Endodermal cell (in vitro differentiated cells): ENCODE results near the gene GIMAP5. TPM values are rescaled to one million over a fixed set of nuclear protein-coding genes. Genes with fewer than 3 reads are reported as not detected.

Experiments used
- DNase-seq: peaks from one replicate; pipeline ENCODE4 v3.0.0-alpha.2; 2017
- H3K27ac ChIP-seq: 2 replicates; pipeline ENCODE4 v1.5.1; 2013; ENCODE audit warnings: mild to moderate bottlenecking, low read depth, low read length, moderate library complexity
- H3K27me3 ChIP-seq: 2 replicates; pipeline ENCODE4 v1.6.1; 2013; ENCODE audit warnings: mild to moderate bottlenecking, low read length, moderate library complexity; ENCODE audit not compliant: insufficient read depth, control insufficient read depth, poor library complexity, severe bottlenecking
- H3K36me3 ChIP-seq: 2 replicates; pipeline ENCODE4 v1.7.0; 2013; ENCODE audit warnings: mild to moderate bottlenecking, low read length, moderate library complexity; ENCODE audit not compliant: control insufficient read depth, insufficient read depth
- H3K4me1 ChIP-seq: one replicate; pipeline ENCODE4 v1.7.0; 2013; ENCODE audit warnings: low read length; ENCODE audit not compliant: control insufficient read depth, insufficient read depth
- H3K4me3 ChIP-seq: 2 replicates; pipeline ENCODE4 v1.5.1; 2013; ENCODE audit warnings: mild to moderate bottlenecking, low read length, moderate library complexity
- H3K9ac ChIP-seq: 2 replicates; pipeline ENCODE4 v1.6.1; 2013; ENCODE audit warnings: mild to moderate bottlenecking, low read length, moderate library complexity; ENCODE audit not compliant: poor library complexity, severe bottlenecking; ENCODE audit errors: extremely low read depth
- H3K9me3 ChIP-seq: 2 replicates; pipeline ENCODE4 v1.6.1; 2013; ENCODE audit warnings: mild to moderate bottlenecking, low read length, moderate library complexity; ENCODE audit not compliant: control insufficient read depth
- H3K27ac Mint-ChIP-seq: 2 replicates; pipeline ENCODE4 v1.8.0; 2020; ENCODE audit warnings: mixed read lengths
- H3K27me3 Mint-ChIP-seq: 2 replicates; pipeline ENCODE4 v1.8.0; 2021; ENCODE audit warnings: mild to moderate bottlenecking, mixed read lengths; ENCODE audit not compliant: insufficient read depth
- H3K36me3 Mint-ChIP-seq: 2 replicates; pipeline ENCODE4 v1.8.0; 2020; ENCODE audit warnings: low read depth, mixed read lengths
- H3K4me1 Mint-ChIP-seq: 2 replicates; pipeline ENCODE4 v1.8.0; 2020; ENCODE audit warnings: mixed read lengths
- H3K4me3 Mint-ChIP-seq: 2 replicates; pipeline ENCODE4 v1.8.0; 2020; ENCODE audit warnings: mild to moderate bottlenecking, moderate library complexity, mixed read lengths
- H3K9me3 Mint-ChIP-seq: 2 replicates; pipeline ENCODE4 v1.8.0; 2020; ENCODE audit warnings: mild to moderate bottlenecking, mixed read lengths
- CTCF ChIP-seq: fragments of 200-600 bp; sonication (generic); conservative IDR thresholded peaks from 2 replicates; pipeline ENCODE4 v1.5.0; 2021; ENCODE audit warnings: antibody characterized with exemption, mild to moderate bottlenecking
- WGBS, 2 experiments: methylation state at CpG; one replicate each; pipeline versions ENCODE4 v1.1.5 to v1.1.7; 2013; ENCODE audit warnings: missing lambda C conversion rate in 2 of 2, mixed read lengths in 1 of 2; ENCODE audit not compliant: insufficient coverage in 1 of 2, insufficient read length in 1 of 2; 5-methylcytosine and 5-hydroxymethylcytosine counted together
- total RNA-seq, 2 donors: library from RNA; stranded (reverse); fragmentation: NEBNext Ultra II Directional in 1 of 2; extraction: Animal tissue kit (Norgen Biotek cat#: 25700) in 1 of 2; gene quantifications; 2 replicates in 1 of 2; 3 replicates in 1 of 2; pipeline ENCODE4 v1.2.1, GENCODE V29; 2021

GIMAP5 gene
- total RNA-seq, 2 donors from 2014 or later = not detected

GRCh38 chr7:150716368-150716767 is 20.9 kb upstream of the GIMAP5 start, which contains the start of gene GIMAP1:
Gene GIMAP1 (plus strand): TSS chr7:150716613. CDS start chr7:150719048, 2,435 bp downstream.
- Histone ChIP-seq H3K9ac (no peak within 1 kb of the TSS), H3K4me3 (no peak within 1 kb of the TSS), H3K9me3 (no peaks in the 10 kb centered on the region), H3K36me3 (no peaks in the 10 kb centered on the region), H3K27ac (no peak within 1 kb of the TSS), H3K4me1 (no peaks in the 10 kb centered on the region), H3K27me3 (peaks cover 49% of the 10 kb centered on the region)
- H3K27me3 Mint-ChIP-seq = peaks cover 80% of the 10 kb centered on the region
- 72 to 77% methylated on average over 4 to 5 of the region's 5 CpGs for WGBS, 2 experiments
- no peaks in the 10 kb centered on the region for H3K36me3 Mint-ChIP-seq
- H3K27ac Mint-ChIP-seq = no peak within 1 kb of the TSS
- no peak for TF ChIP-seq CTCF
- H3K9me3 Mint-ChIP-seq = peaks cover 13% of the 10 kb centered on the region
- H3K4me1 Mint-ChIP-seq = no peaks in the 10 kb centered on the region
- DNase-seq = no peak
- H3K4me3 Mint-ChIP-seq = no peak within 1 kb of the TSS

- no peak overlapping the region for H3K27ac Mint-ChIP-seq
- peaks cover 85% of the 10 kb centered on the region for H3K27me3 Mint-ChIP-seq
- Histone ChIP-seq H3K9ac (no peak overlapping the region), H3K9me3 (no peaks in the 10 kb centered on the region), H3K4me1 (no peaks in the 10 kb centered on the region), H3K27ac (no peak overlapping the region), H3K27me3 (peaks cover 49% of the 10 kb centered on the region), H3K36me3 (no peaks in the 10 kb centered on the region), H3K4me3 (no peak overlapping the region)
- H3K4me3 Mint-ChIP-seq = no peak overlapping the region
- DNase-seq = no peak
- no peaks in the 10 kb centered on the region for H3K36me3 Mint-ChIP-seq
- WGBS, 2 experiments = 84 to 91% methylated on average over 4 of the region's 4 CpGs
- no peak for TF ChIP-seq CTCF
- no peaks in the 10 kb centered on the region for H3K4me1 Mint-ChIP-seq
- peaks cover 13% of the 10 kb centered on the region for H3K9me3 Mint-ChIP-seq
These were observed 20.3 kb upstream of the GIMAP5 start for GRCh38 chr7:150716939-150717338.

- WGBS, 2 experiments = 69 to 81% methylated on average over 4 of the region's 4 CpGs
- no peaks in the 10 kb centered on the region for H3K9me3 ChIP-seq
- Mint-ChIP-seq H3K27me3 (peaks cover 90% of the 10 kb centered on the region), H3K4me3 (no peak overlapping the region), H3K27ac (no peak overlapping the region), H3K9me3 (peaks cover 7% of the 10 kb centered on the region), H3K36me3 (no peaks in the 10 kb centered on the region), H3K4me1 (no peaks in the 10 kb centered on the region)
- H3K4me1 ChIP-seq = no peaks in the 10 kb centered on the region
- TF ChIP-seq CTCF = no peak
- H3K9ac ChIP-seq = no peak overlapping the region
- no peak overlapping the region for H3K27ac ChIP-seq
- DNase-seq = no peak
- no peaks in the 10 kb centered on the region for H3K36me3 ChIP-seq
- peaks cover 57% of the 10 kb centered on the region for H3K27me3 ChIP-seq
- H3K4me3 ChIP-seq = no peak overlapping the region
These were observed 19.3 kb upstream of the GIMAP5 start for GRCh38 chr7:150717814-150718420.
